ENCODE data around the gene PRKAR1B. TPM values are rescaled to one million over a fixed set of nuclear protein-coding genes. Genes with fewer than 3 reads are reported as not detected.

Gene PRKAR1B
- total RNA-seq, 1 donor from 2014 or later = 14.7 TPM

GRCh38 chr7:751826-752225 is 24.7 kb upstream of the PRKAR1B start:
- Histone ChIP-seq H3K79me2 (ENCODE audit: insufficient read depth, low read length) (peaks cover 25% of the 10 kb centered on the region), H3K4me3 (ENCODE audit: insufficient read depth, low read depth, low read length) (no peak overlapping the region), H3K4me2 (ENCODE audit: low read length) (no peak overlapping the region), H3K4me1 (ENCODE audit: insufficient read depth, low read length) (no peaks in the 10 kb centered on the region), H3K27me3 (ENCODE audit: insufficient read depth, low read length) (no peaks in the 10 kb centered on the region), H2AFZ (ENCODE audit: low read depth, low read length) (no peak overlapping the region), H3K9me3 (ENCODE audit: insufficient read depth, low read depth, low read length) (no peaks in the 10 kb centered on the region), H3K9ac (ENCODE audit: low read length) (no peak overlapping the region), H3K36me3 (ENCODE audit: insufficient read depth, low read length) (peaks cover 9% of the 10 kb centered on the region), H4K20me1 (ENCODE audit: insufficient read depth, low read length) (peaks cover 28% of the 10 kb centered on the region), H3K27ac (ENCODE audit: low read depth, low read length) (no peak overlapping the region)
- no peak for FAIRE-seq
- TF ChIP-seq CTCF (IDR thresholded peaks at IDR 0.05; ENCODE audit: insufficient read depth, low read depth, low read length) = no peak
- no peak for TF ChIP-seq EZH2 (IDR thresholded peaks at IDR 0.05; ENCODE audit: insufficient read depth, low read length)
- Mint-ChIP-seq H3K36me3 (ENCODE audit: low read depth, unreplicated experiment) (peaks cover 24% of the 10 kb centered on the region), H3K27ac (ENCODE audit: unreplicated experiment) (no peak overlapping the region), H3K4me1 (ENCODE audit: low read depth, unreplicated experiment) (no peaks in the 10 kb centered on the region), H3K9me3 (ENCODE audit: unreplicated experiment) (no peaks in the 10 kb centered on the region), H3K27me3 (ENCODE audit: low read depth, unreplicated experiment) (no peaks in the 10 kb centered on the region), H3K4me3 (ENCODE audit: unreplicated experiment) (no peak overlapping the region)
- DNase-seq (ENCODE audit: low read depth) = no peak

- Mint-ChIP-seq H3K4me3 (ENCODE audit: unreplicated experiment) (no peak overlapping the region), H3K4me1 (ENCODE audit: low read depth, unreplicated experiment) (no peaks in the 10 kb centered on the region), H3K27me3 (ENCODE audit: low read depth, unreplicated experiment) (no peaks in the 10 kb centered on the region), H3K36me3 (ENCODE audit: low read depth, unreplicated experiment) (peaks cover 23% of the 10 kb centered on the region), H3K27ac (ENCODE audit: unreplicated experiment) (no peak overlapping the region), H3K9me3 (ENCODE audit: unreplicated experiment) (no peaks in the 10 kb centered on the region)
- Histone ChIP-seq H3K9me3 (ENCODE audit: insufficient read depth, low read depth, low read length) (no peaks in the 10 kb centered on the region), H3K27me3 (ENCODE audit: insufficient read depth, low read length) (no peaks in the 10 kb centered on the region), H3K4me2 (ENCODE audit: low read length) (no peak overlapping the region), H3K4me1 (ENCODE audit: insufficient read depth, low read length) (no peaks in the 10 kb centered on the region), H3K79me2 (ENCODE audit: insufficient read depth, low read length) (peaks cover 28% of the 10 kb centered on the region), H4K20me1 (ENCODE audit: insufficient read depth, low read length) (peaks cover 31% of the 10 kb centered on the region), H3K4me3 (ENCODE audit: insufficient read depth, low read depth, low read length) (no peak overlapping the region), H3K9ac (ENCODE audit: low read length) (no peak overlapping the region), H3K36me3 (ENCODE audit: insufficient read depth, low read length) (peaks cover 11% of the 10 kb centered on the region), H3K27ac (ENCODE audit: low read depth, low read length) (no peak overlapping the region), H2AFZ (ENCODE audit: low read depth, low read length) (no peak overlapping the region)
- DNase-seq (ENCODE audit: low read depth) (no peak), FAIRE-seq (no peak)
- TF ChIP-seq EZH2 (IDR thresholded peaks at IDR 0.05; ENCODE audit: insufficient read depth, low read length) (no peak), CTCF (IDR thresholded peaks at IDR 0.05; ENCODE audit: insufficient read depth, low read depth, low read length) (no peak)
Observed at GRCh38 chr7:750111-750905, 23.2 kb upstream of the PRKAR1B start.

GRCh38 chr7:749140-749551 is 22.1 kb upstream of the PRKAR1B start:
- H3K27me3 ChIP-seq (ENCODE audit: insufficient read depth, low read length) = no peaks in the 10 kb centered on the region
- peaks cover 5% of the 10 kb centered on the region for H3K36me3 ChIP-seq (ENCODE audit: insufficient read depth, low read length)
- no peak for DNase-seq (ENCODE audit: low read depth)
- TF ChIP-seq EZH2 (IDR thresholded peaks at IDR 0.05; ENCODE audit: insufficient read depth, low read length) = no peak
- no peak for TF ChIP-seq CTCF (IDR thresholded peaks at IDR 0.05; ENCODE audit: insufficient read depth, low read depth, low read length)
- no peaks in the 10 kb centered on the region for H3K9me3 ChIP-seq (ENCODE audit: insufficient read depth, low read depth, low read length)
- no peak overlapping the region for H3K4me2 ChIP-seq (ENCODE audit: low read length)
- no peak overlapping the region for H3K9ac ChIP-seq (ENCODE audit: low read length)
- H3K27ac ChIP-seq (ENCODE audit: low read depth, low read length) = no peak overlapping the region
- Mint-ChIP-seq H3K4me3 (ENCODE audit: unreplicated experiment) (no peak overlapping the region), H3K36me3 (ENCODE audit: low read depth, unreplicated experiment) (peaks cover 25% of the 10 kb centered on the region), H3K4me1 (ENCODE audit: low read depth, unreplicated experiment) (no peaks in the 10 kb centered on the region), H3K27me3 (ENCODE audit: low read depth, unreplicated experiment) (no peaks in the 10 kb centered on the region), H3K9me3 (ENCODE audit: unreplicated experiment) (no peaks in the 10 kb centered on the region), H3K27ac (ENCODE audit: unreplicated experiment) (no peak overlapping the region)
- no peak overlapping the region for H3K4me3 ChIP-seq (ENCODE audit: insufficient read depth, low read depth, low read length)
- H3K79me2 ChIP-seq (ENCODE audit: insufficient read depth, low read length) = peaks cover 28% of the 10 kb centered on the region
- FAIRE-seq = no peak
- H2AFZ ChIP-seq (ENCODE audit: low read depth, low read length) = no peak overlapping the region
- H4K20me1 ChIP-seq (ENCODE audit: insufficient read depth, low read length) = peaks cover 31% of the 10 kb centered on the region
- no peaks in the 10 kb centered on the region for H3K4me1 ChIP-seq (ENCODE audit: insufficient read depth, low read length)

Measured in astrocyte (in vitro differentiated cells and primary cell).